ENCODE results near the gene ADAMTS4. TPM values are rescaled to one million over a fixed set of nuclear protein-coding genes. Genes with fewer than 3 reads are reported as not detected.

The ADAMTS4 gene
- total RNA-seq, 2 donors from 2014 or later, result 0.55 to 3.4 TPM

DNA sequence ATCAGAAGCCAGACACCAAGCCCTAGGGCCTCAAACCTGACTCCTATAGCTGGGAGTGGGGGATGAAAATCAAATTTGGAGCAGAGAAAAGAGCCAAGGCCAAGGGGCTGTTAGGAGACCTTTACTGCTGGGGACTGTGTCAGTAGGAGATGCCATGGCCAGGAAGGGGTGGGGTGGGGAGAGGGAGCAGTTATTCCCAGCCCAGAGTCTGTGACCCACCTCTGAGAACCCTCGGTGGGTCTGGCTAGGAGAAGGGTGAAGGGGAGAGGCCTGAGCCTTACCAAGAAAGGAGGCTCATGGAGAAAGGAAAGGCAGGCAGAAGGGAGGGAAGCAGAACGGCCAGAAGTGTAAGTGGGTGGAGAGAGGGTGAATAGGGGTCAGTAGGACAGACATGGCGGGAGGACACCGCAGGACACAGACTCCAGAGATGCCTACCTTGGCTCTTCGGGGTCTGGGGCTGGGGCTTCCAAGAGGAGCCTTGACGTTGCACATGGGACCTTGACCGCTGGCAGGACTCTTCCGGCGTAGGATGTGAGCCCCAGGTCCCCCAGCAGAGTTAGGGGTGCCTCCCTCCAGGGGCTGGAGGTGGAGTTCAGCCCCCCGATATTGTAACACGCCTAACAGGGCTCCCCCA lies 1.2 kb downstream of the ADAMTS4 start:
- no peaks in the 10 kb centered on the region for H3K9me3 ChIP-seq
- DNase-seq (ENCODE audit: low spot score), result no peak
- 73% methylated on average over 11 of the region's 11 CpGs for WGBS
- no peaks in the 10 kb centered on the region for H3K27me3 ChIP-seq (replicated peaks; ENCODE audit: insufficient read depth)
- peak overlapping the region; percentile 45 to 59 for H3K27ac ChIP-seq
- no peaks in the 10 kb centered on the region for H3K4me1 ChIP-seq (replicated peaks)
- intact Hi-C loops (cut with DNase I), result no loop called here
- TF ChIP-seq POLR2AphosphoS5 (IDR thresholded peaks at IDR 0.05), result no peak
- TF ChIP-seq POLR2A (IDR thresholded peaks at IDR 0.05), result no peak
- TF ChIP-seq, protein P1, sequence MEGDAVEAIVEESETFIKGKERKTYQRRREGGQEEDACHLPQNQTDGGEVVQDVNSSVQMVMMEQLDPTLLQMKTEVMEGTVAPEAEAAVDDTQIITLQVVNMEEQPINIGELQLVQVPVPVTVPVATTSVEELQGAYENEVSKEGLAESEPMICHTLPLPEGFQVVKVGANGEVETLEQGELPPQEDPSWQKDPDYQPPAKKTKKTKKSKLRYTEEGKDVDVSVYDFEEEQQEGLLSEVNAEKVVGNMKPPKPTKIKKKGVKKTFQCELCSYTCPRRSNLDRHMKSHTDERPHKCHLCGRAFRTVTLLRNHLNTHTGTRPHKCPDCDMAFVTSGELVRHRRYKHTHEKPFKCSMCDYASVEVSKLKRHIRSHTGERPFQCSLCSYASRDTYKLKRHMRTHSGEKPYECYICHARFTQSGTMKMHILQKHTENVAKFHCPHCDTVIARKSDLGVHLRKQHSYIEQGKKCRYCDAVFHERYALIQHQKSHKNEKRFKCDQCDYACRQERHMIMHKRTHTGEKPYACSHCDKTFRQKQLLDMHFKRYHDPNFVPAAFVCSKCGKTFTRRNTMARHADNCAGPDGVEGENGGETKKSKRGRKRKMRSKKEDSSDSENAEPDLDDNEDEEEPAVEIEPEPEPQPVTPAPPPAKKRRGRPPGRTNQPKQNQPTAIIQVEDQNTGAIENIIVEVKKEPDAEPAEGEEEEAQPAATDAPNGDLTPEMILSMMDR (IDR thresholded peaks at IDR 0.05), result no peak
- no peaks in the 10 kb centered on the region for H3K36me3 ChIP-seq
- peak overlapping the region in 1 of 2 donors; percentile 11 for H3K4me3 ChIP-seq

- H3K4me3 ChIP-seq, result no peak overlapping the region
- no peaks in the 10 kb centered on the region for H3K36me3 ChIP-seq
- 74% methylated on average over 27 of the region's 27 CpGs for WGBS
- no peaks in the 10 kb centered on the region for H3K9me3 ChIP-seq
- TF ChIP-seq, protein P1 (IDR thresholded peaks at IDR 0.05), result no peak
- TF ChIP-seq POLR2AphosphoS5 (IDR thresholded peaks at IDR 0.05), result no peak
- no peak for TF ChIP-seq POLR2A (IDR thresholded peaks at IDR 0.05)
- DNase-seq (ENCODE audit: low spot score), result no peak
- H3K27ac ChIP-seq, result peak overlapping the region; percentile 45 to 59
- H3K4me1 ChIP-seq (replicated peaks), result no peaks in the 10 kb centered on the region
- intact Hi-C loops (cut with DNase I), result no loop called here
- H3K27me3 ChIP-seq (replicated peaks; ENCODE audit: insufficient read depth), result no peaks in the 10 kb centered on the region
Observed at GRCh38 chr1:161196521-161197451, 2.1 kb downstream of the ADAMTS4 start.

- WGBS, result 98% methylated on average over 7 of the region's 7 CpGs
- no peak overlapping the region for H3K27ac ChIP-seq
- DNase-seq (ENCODE audit: low spot score), result no peak
Observed at GRCh38 chr1:161196111-161196510, 2.7 kb downstream of the ADAMTS4 start.

DNA sequence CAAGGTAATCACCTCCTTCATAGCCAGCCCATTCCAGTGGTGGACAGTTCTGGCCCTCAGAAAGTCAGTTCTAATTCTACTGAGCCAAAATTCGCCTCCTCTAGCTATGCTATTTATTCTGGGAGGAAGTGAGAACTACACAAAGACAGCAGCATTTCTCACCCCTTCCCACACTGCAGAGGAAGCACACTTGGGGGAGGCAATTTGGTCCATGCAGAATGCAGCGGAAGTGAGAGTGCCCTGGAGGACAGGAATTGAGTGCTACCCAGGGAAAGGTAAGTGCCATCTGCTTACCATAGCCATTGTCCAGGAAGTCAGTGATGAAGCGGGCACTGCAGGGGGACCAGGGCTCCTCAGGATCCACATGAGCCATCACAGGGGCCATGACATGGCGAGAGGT lies 3.7 kb downstream of the ADAMTS4 start:
- no peaks in the 10 kb centered on the region for H3K4me1 ChIP-seq (replicated peaks)
- H3K9me3 ChIP-seq, result no peaks in the 10 kb centered on the region
- WGBS, result 84% methylated on average over 4 of the region's 4 CpGs
- no peak overlapping the region for H3K4me3 ChIP-seq
- no peaks in the 10 kb centered on the region for H3K27me3 ChIP-seq (replicated peaks; ENCODE audit: insufficient read depth)
- intact Hi-C loops (cut with DNase I), result no loop called here
- no peak overlapping the region for H3K27ac ChIP-seq
- no peak for DNase-seq (ENCODE audit: low spot score)
- TF ChIP-seq POLR2A (IDR thresholded peaks at IDR 0.05) (no peak), POLR2AphosphoS5 (IDR thresholded peaks at IDR 0.05) (no peak)
- TF ChIP-seq, protein P1 (IDR thresholded peaks at IDR 0.05), result no peak
- no peaks in the 10 kb centered on the region for H3K36me3 ChIP-seq

More at GRCh38 chr1:161196111-161196510, 2.7 kb downstream of the ADAMTS4 start:
- Histone ChIP-seq H3K4me1 (replicated peaks) (no peaks in the 10 kb centered on the region), H3K27me3 (replicated peaks; ENCODE audit: insufficient read depth) (no peaks in the 10 kb centered on the region), H3K36me3 (no peaks in the 10 kb centered on the region), H3K9me3 (no peaks in the 10 kb centered on the region), H3K4me3 (no peak overlapping the region)
- TF ChIP-seq POLR2A (IDR thresholded peaks at IDR 0.05) (no peak), POLR2AphosphoS5 (IDR thresholded peaks at IDR 0.05) (no peak)
- TF ChIP-seq, protein P1 (IDR thresholded peaks at IDR 0.05), result no peak
- intact Hi-C loops (cut with DNase I), result no loop called here
